GM19395 (cell line): ENCODE results near the gene DDOST.
"Not testable (repeated sequence)": the region's sequence is repeated elsewhere in the genome, so short reads cannot be mapped to it uniquely, and the experiment has no call there.

Source experiments
- ATAC-seq: cut with Tn5 transposase; IDR thresholded peaks from one replicate; pipeline ENCODE4 v1.9.1; 2021; ENCODE audit warnings: mild to moderate bottlenecking, moderate library complexity; ENCODE audit not compliant: unreplicated experiment

The DDOST gene

DNA sequence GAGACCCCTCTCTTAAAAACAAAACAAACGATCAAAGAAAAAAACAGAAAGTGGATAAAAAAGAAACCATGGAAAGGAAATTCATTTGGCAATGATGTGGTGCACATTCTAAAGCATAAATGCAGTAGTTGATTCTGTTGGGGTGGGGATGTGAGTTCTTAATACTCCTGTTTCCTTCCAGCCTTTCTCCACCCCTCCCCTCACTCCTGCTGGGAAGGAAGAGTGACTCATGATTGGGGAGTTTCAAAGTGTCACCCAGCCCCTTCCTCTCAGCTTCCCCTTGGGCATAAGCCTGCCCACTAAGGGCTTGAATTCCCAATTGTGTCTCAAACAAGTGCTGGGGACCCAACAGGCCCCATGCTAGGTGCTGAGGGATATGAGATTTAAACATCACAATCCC, 34.6 kb downstream of the DDOST start:
- no peak for ATAC-seq

GRCh38 chr1:20626098-20626427, 35.1 kb downstream of the DDOST start:
- no peak for ATAC-seq

GRCh38 chr1:20625176-20626097, 35.7 kb downstream of the DDOST start:
- ATAC-seq, result no peak

GRCh38 chr1:20624709-20625108, 36.5 kb downstream of the DDOST start:
- no peak for ATAC-seq

- ATAC-seq, result no peak
These were observed 40.2 kb downstream of the DDOST start for GRCh38 chr1:20621012-20621411.

DNA sequence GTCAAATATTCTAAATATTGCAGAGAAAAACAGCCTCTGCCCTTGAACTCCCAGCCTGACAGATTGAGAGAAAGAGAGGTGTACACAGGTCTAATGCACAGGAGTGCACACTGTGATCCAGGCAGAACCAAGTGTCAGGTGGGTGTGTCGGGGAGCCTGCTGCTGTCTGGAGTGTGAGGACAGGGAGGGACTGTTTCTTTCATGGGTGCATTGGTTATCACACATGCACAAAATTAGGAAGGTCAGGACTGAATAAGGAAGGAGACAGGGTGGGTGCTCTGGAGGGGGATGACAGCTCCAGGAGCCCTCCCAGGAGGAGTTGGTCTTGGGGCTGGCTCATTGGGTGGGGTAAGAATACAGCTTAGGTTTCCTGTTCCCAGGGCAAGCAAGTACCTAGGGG, 41.2 kb downstream of the DDOST start:
- no peak for ATAC-seq

- no peak for ATAC-seq
These were observed 42.6 kb downstream of the DDOST start for GRCh38 chr1:20618550-20618949.

DNA sequence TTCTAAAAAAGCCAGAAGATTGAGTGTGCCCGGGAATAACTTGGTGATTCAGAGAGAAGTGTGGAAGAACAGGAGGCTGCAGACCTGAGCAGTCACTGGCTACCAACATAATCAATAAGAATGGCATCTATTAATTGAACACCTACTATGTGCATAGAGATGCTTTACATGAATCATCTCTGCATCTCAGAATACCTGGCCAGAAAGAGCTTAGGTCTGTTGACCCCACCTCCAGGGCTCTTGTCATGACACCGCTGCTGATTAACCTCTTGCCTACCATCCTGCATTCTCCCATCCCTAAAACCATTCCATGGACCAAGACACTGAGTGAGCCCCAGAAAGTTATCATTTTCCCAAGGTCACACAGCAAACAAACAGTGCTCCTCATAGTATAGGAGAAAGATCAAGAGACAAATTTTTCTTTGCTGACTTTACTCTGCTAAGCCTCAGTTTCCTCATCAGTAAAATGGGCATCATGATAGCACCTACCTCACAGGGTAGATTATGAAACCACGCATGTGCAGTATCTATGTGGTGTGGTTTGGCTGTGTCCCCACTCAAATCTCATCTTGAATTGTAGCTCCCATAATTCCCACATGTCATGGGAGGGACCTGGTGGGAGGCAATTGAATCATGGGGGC, 44.2 kb downstream of the DDOST start:
- no peak for ATAC-seq

GRCh38 chr1:20615946-20616846, 45.0 kb downstream of the DDOST start:
- no peak for ATAC-seq

GRCh38 chr1:20614131-20614579, 47.0 kb downstream of the DDOST start:
- no peak for ATAC-seq

DNA sequence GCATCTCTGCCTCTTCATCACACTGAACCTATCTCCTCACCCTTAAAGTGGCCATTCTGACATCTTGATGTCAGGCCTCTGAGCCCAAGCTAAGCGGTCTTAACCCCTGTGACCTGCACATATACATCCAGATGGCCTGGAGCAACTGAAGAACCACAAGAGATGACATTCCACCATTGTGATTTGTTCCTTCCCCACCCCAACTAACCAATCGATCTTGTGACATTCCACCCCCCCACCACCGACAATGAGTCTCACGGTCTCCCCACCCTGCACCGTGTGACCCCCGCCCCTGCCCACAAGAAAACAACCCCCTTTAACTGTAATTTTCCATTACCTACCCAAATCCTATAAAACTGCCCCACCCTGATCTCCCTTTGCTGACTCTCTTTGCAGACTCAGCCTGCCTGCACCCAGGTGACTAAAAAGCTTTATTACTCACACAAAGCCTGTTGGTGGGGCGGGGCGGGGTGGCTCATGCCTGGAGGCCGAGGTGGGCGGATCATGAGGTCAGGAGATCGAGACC, 48.9 kb downstream of the DDOST start:
- no peak for ATAC-seq

GRCh38 chr1:20611652-20612051, 49.5 kb downstream of the DDOST start:
- no peak for ATAC-seq

DNA sequence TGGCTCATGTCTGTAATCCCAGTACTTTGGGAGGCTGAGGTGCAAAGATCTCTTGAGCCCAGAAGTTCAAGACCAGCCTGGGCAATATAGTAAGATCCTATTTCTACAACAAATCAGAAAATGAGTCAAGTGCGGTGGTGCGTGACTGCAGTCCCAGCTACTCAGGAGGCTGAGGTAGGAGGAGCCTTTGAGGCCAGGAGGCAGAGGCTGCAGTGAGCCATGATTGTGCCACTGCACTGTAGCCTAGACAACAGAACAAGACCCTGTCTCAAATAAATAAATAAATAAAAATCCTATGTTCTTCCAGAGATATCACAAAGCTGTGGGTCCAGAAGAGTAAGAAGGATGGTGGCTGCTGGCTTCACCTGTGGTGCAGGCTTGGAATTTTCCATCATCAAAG, 50.2 kb downstream of the DDOST start:
- ATAC-seq, result no peak

DNA sequence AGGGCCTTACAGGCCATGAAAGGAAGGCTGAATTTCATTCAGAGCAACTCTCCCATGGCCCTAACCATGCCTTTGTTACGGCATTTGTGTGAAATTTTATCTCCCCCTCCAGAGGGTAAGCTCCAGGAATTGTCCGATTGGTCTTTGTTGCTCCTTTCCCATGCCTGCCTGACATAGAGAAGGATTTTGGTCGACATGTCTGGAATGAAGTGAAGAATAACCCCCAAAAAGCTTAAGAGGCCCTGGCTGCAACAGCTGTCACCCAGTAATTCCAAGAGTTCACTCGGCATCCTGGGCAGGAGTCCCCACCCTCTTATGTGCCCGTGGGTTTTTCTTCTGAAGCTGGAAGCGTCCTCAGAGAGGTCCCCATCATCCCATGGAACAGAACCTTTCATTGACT, 51.6 kb downstream of the DDOST start:
- no peak for ATAC-seq

GRCh38 chr1:20606801-20607570, 54.2 kb downstream of the DDOST start:
- ATAC-seq, result not testable (repeated sequence)

DNA sequence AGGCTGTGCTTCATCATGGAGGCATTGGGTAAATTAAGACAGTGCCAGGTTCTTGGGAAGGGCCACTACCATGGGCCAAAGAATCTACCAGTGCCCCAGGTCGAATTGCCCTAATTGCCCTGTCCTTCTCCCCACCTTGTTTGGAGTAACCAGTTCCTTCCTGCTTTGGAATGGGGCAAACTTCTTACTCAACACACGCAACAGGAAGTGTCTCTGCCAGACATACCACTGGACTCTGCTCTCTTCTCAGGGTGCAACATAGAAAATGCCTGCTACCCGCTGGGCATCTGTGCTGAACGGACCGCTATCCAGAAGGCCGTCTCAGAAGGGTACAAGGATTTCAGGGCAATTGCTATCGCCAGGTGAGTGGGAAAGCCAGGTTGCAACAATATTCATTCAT, 56.5 kb downstream of the DDOST start:
- no peak for ATAC-seq

GRCh38 chr1:20603504-20604464, 57.4 kb downstream of the DDOST start:
- no peak for ATAC-seq

DNA sequence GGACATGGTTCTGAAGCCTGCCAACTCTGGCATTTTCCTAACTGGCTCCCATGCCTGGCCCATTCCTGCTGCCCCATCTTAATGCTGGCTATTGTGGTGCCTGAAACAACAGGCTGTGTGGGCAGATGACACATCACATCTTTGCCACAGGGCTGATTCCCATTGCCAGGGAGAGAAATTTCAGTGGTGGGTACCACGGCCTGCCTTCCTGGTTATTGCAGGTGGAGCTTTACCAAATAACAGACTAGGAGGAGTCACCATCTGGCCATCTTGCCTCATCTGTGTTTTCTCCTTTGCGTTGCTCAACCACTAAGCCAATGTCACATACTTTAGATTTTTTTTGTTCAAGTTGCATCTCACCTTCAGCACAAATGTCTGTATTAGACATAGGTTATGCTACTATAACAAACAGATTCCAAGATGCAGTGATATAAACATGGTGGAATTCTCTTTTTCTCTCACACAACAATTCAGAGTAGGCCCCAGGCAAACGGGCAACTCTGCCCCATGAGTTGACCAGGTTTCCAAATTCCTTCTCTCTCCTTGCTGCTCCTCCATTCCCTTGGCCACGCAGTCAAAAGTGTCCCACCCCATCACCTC, 58.2 kb downstream of the DDOST start:
- ATAC-seq, result no peak
